HG02678 (cell line): Measurements from ENCODE around the gene KLHL12.

Experiments
- ATAC-seq: cut with Tn5 transposase; IDR thresholded peaks from one replicate; pipeline ENCODE4 v1.9.1; 2021; ENCODE audit warnings: mild to moderate bottlenecking, moderate library complexity; ENCODE audit not compliant: unreplicated experiment

KLHL12 gene

DNA sequence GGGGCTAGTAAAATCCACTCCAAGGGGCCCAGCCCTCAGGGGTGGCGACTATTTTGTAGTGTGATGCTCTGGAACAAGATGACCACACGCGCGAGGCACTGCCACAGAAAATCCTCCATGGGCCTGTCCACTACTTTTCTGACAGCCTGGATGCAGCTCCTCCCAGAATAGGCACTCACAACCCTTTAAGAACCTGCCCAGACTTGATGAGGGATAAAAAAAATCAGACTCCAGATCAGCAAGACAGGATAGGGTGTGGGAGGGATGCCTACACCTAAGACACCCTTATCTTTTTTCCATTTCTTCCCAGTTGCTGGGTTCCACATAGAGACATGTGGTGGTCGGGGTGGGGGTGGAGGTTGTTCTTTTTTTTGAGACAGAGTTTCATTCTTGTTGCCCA lies 82.8 kb downstream of the KLHL12 start:
- ATAC-seq, result no peak

DNA sequence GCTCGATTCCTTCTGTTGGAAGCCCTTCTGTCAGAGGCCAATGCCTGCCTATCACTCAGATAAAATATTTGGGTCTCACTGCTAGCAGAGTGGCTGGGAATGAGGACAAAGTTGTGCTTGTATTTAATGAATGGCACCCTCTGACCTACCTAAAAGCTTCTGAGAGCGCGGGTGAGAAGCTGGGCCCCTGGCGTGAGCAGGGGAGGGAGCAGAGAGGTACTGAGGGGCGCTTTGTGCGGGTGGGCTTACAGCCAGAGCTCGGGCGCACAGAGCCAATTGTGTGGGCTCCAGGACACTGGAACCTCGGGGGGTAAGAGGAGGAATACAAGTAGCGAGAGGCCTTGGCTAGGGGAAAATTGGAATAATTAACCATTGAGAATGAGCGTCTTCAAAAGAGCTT lies 84.0 kb downstream of the KLHL12 start:
- ATAC-seq, result no peak
